ENCODE data around the gene OR1I1. TPM values are rescaled to one million over a fixed set of nuclear protein-coding genes. Genes with fewer than 3 reads are reported as not detected.

The OR1I1 gene
- total and polyA plus RNA-seq, 2 experiments from 2014 or later, result not detected

DNA sequence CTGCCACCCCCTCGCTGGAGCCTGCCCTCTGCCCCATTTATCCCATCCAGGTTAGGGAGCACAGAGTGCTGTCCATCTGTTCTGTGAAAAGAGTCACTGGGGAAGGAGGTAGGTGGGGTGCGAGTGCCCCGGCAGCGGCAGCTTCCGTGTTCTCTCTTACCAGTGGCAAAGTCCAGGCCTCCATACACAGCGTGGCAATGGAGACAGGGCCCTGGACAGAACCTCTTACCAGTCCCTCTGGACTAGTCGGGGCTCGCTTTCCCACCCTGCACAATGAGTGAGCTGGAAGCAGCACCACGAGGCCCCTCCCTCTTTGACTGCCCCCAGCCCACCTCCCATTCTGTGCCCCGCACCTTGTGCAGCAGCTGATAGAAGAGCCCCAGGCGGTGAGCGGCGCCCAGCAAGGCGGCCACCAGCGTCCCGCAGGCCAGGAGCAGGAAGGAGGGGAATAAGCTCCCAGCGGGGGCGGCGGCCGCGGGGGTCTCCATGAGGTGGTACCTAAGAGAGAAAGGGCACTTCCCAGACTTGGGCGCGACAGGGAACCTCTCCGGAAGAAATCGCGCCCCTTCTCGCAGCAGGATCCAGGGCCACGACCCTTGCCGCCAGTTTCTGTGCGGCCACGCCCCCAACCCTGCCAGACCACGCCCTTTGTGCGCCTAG lies 42.7 kb downstream of the OR1I1 start:
- H3K4me2 ChIP-seq, result peak overlapping the region; percentile 91
- no peaks in the 10 kb centered on the region for H3K27me3 ChIP-seq
- no peaks in the 10 kb centered on the region for H3K9me2 ChIP-seq (replicated peaks; ENCODE audit: insufficient read depth)
- H3K27ac ChIP-seq, result peak overlapping the region; percentile 94
- TF ChIP-seq EZH2phosphoT487 (IDR thresholded peaks at IDR 0.05; ENCODE audit: low read depth, severe bottlenecking, unreplicated experiment), result no peak
- TF ChIP-seq, protein P1, sequence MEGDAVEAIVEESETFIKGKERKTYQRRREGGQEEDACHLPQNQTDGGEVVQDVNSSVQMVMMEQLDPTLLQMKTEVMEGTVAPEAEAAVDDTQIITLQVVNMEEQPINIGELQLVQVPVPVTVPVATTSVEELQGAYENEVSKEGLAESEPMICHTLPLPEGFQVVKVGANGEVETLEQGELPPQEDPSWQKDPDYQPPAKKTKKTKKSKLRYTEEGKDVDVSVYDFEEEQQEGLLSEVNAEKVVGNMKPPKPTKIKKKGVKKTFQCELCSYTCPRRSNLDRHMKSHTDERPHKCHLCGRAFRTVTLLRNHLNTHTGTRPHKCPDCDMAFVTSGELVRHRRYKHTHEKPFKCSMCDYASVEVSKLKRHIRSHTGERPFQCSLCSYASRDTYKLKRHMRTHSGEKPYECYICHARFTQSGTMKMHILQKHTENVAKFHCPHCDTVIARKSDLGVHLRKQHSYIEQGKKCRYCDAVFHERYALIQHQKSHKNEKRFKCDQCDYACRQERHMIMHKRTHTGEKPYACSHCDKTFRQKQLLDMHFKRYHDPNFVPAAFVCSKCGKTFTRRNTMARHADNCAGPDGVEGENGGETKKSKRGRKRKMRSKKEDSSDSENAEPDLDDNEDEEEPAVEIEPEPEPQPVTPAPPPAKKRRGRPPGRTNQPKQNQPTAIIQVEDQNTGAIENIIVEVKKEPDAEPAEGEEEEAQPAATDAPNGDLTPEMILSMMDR (IDR thresholded peaks at IDR 0.05; ENCODE audit: poor library complexity), result no peak
- TF ChIP-seq EZH2 (IDR thresholded peaks at IDR 0.05; ENCODE audit: borderline replicate concordance), result no peak
- DNase-seq (ENCODE audit: low spot score), result peak; percentile 73
- peak overlapping the region; percentile 57 for H3K4me3 ChIP-seq
- WGBS (ENCODE audit: low lambda C conversion rate, missing lambda C conversion rate), result 5% methylated on average over 30 of the region's 33 CpGs
- H3K79me2 ChIP-seq, result peaks cover 17% of the 10 kb centered on the region
- H3K9me3 ChIP-seq (ENCODE audit: low read depth), result no peaks in the 10 kb centered on the region
- no peaks in the 10 kb centered on the region for H3K36me3 ChIP-seq (replicated peaks; ENCODE audit: insufficient read depth, low read depth)
- no peaks in the 10 kb centered on the region for H4K20me1 ChIP-seq (ENCODE audit: insufficient read depth, poor library complexity, severe bottlenecking)
- peaks cover 9% of the 10 kb centered on the region for H3K4me1 ChIP-seq (ENCODE audit: insufficient read depth)
- H2AFZ ChIP-seq, result peak overlapping the region; percentile 62

DNA sequence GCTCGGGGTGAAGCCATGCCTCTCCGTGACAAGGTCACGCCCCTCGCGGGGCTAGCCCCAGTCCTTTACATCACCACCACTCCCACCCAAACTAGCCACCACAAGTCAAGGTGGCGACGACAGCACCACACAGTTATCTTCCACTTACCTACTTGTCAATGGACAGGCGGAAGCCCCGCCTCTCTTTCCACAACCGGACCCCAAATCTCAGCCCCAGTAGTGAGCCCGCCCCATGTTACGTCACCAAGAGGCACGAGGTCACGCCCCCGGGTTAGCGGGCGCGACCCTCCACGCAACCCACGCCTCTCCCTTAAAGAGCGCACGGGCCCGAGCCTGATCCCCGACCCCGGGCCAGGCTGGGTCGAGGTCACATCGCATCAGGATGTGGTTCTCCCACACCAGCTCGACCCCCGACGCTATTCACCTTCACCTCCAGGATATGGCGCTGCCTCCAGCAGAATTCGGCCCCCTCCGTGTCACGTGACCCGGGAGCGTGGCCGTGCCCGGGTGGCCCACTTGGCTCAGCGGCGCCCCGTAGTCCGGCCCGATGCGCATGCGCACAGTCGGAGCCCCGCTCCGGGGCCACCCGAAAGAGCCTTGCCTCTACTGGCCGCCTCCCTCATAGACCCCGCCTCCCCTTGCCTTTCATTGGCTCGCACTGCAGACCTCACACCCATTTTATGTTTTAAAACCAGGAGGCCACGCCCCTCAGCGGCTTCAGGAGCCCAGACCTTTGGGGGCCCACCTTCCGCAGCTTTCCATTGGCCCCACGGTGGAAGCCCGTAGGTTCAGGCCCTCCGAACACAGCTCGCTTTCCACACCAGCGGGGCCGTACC lies 43.4 kb downstream of the OR1I1 start:
- 1% methylated on average over 61 of the region's 61 CpGs for WGBS (ENCODE audit: low lambda C conversion rate, missing lambda C conversion rate)
- peaks cover 9% of the 10 kb centered on the region for H3K4me1 ChIP-seq (ENCODE audit: insufficient read depth)
- no peaks in the 10 kb centered on the region for H4K20me1 ChIP-seq (ENCODE audit: insufficient read depth, poor library complexity, severe bottlenecking)
- DNase-seq (ENCODE audit: low spot score), result peak; percentile 99
- no peaks in the 10 kb centered on the region for H3K9me2 ChIP-seq (replicated peaks; ENCODE audit: insufficient read depth)
- peak overlapping the region; percentile 62 for H2AFZ ChIP-seq
- peak overlapping the region; percentile 91 for H3K4me2 ChIP-seq
- TF ChIP-seq, protein P1 (IDR thresholded peaks at IDR 0.05; ENCODE audit: poor library complexity), result no peak
- TF ChIP-seq EZH2phosphoT487 (IDR thresholded peaks at IDR 0.05; ENCODE audit: low read depth, severe bottlenecking, unreplicated experiment) (no peak), EZH2 (IDR thresholded peaks at IDR 0.05; ENCODE audit: borderline replicate concordance) (no peak)
- peak overlapping the region; percentile 94 for H3K27ac ChIP-seq
- H3K79me2 ChIP-seq, result peaks cover 17% of the 10 kb centered on the region
- no peaks in the 10 kb centered on the region for H3K9me3 ChIP-seq (ENCODE audit: low read depth)
- H3K27me3 ChIP-seq, result no peaks in the 10 kb centered on the region
- no peaks in the 10 kb centered on the region for H3K36me3 ChIP-seq (replicated peaks; ENCODE audit: insufficient read depth, low read depth)
- peak overlapping the region; percentile 57 for H3K4me3 ChIP-seq

DNA sequence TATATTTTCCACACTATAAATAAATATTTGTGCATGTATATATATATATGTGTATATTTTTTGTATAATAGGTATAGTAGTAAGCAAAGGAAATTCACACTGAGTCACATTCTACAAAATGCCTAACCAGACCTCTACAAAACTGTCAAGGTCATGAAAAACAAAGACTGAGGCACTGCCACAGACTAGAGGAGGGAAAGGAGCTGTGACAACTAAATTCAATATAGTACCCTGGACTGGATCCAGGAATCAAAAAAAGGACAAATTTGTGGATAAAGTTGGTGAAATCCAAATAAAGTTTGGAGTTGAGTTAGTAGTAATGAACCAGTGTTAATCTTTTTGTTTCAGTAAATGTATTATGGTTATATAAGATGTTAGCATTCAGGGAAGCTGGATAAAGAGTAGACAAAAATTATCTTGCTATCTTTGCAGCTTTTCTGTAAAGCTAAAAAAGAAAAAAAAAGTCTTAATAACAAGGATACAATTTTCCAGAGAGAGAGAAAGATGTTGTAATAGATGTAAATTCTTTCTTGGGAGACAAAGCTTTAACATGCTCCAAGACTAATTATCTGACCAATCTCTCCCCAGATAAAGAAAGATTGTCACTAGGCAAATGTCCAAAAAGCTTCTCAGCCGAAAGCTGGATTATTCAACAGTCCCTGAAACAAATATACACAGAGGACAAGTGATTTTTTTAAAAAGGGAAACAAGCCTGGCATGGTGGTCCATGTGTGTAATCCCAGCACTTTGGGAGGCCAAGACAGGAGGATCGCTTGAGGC lies 44.3 kb downstream of the OR1I1 start:
- peak overlapping the region; percentile 49 for H2AFZ ChIP-seq
- TF ChIP-seq EZH2phosphoT487 (IDR thresholded peaks at IDR 0.05; ENCODE audit: low read depth, severe bottlenecking, unreplicated experiment) (no peak), EZH2 (IDR thresholded peaks at IDR 0.05; ENCODE audit: borderline replicate concordance) (no peak)
- TF ChIP-seq, protein P1 (IDR thresholded peaks at IDR 0.05; ENCODE audit: poor library complexity), result no peak
- no peaks in the 10 kb centered on the region for H3K9me3 ChIP-seq (ENCODE audit: low read depth)
- H3K9me2 ChIP-seq (replicated peaks; ENCODE audit: insufficient read depth), result no peaks in the 10 kb centered on the region
- no peaks in the 10 kb centered on the region for H3K27me3 ChIP-seq
- no peaks in the 10 kb centered on the region for H3K36me3 ChIP-seq (replicated peaks; ENCODE audit: insufficient read depth, low read depth)
- no peak for DNase-seq (ENCODE audit: low spot score)
- no peaks in the 10 kb centered on the region for H4K20me1 ChIP-seq (ENCODE audit: insufficient read depth, poor library complexity, severe bottlenecking)
- peak overlapping the region; percentile 73 for H3K4me2 ChIP-seq
- WGBS (ENCODE audit: low lambda C conversion rate, missing lambda C conversion rate), result 68% methylated on average over 2 of the region's 2 CpGs
- peaks cover 17% of the 10 kb centered on the region for H3K79me2 ChIP-seq
- H3K27ac ChIP-seq, result peak overlapping the region; percentile 54
- peaks cover 9% of the 10 kb centered on the region for H3K4me1 ChIP-seq (ENCODE audit: insufficient read depth)
- H3K4me3 ChIP-seq, result peak overlapping the region; percentile 15

All from hepatocyte (in vitro differentiated cells).